Endothelial cell of umbilical vein (primary cell): ENCODE data around the gene TAAR8. TPM values are rescaled to one million over a fixed set of nuclear protein-coding genes. Genes with fewer than 3 reads are reported as not detected.

ENCODE experiments used
- BruUV-seq: library from RNA; stranded (reverse); fragments of 400-500 nt; replicated peaks from 2 replicates; lab custom pipeline; 2021; lab: Mats Ljungman, UMichigan
- CTCF ChIA-PET: fragments of 300-600, 350-600 bp; sonication (Branson Sonifier 250); formaldehyde crosslinking; loops from one replicate; lab custom pipeline; 2021; ENCODE audit warnings: antibody characterized with exemption, inconsistent platforms; lab: Charles Lee
- POLR2A ChIA-PET: fragments of 300-600, 350-600 bp; sonication (Branson Sonifier 250); formaldehyde crosslinking; loops from one replicate; lab custom pipeline; 2021; ENCODE audit warnings: antibody characterized with exemption, inconsistent platforms; lab: Charles Lee
- DNase-seq: peaks from one replicate; pipeline ENCODE4 v3.0.0-alpha.2; 2011; ENCODE audit warnings: low read depth, low spot score
- FAIRE-seq: peaks from 2 replicates; lab custom pipeline; 2011; peaks lifted over from hg19 to GRCh38; lab: Jason Lieb, UNC
- H2AFZ ChIP-seq: 2 replicates; pipeline ENCODE4 v1.6.0; 2012; ENCODE audit warnings: low read depth, low read length, control low read depth, inconsistent platforms
- H3K27ac ChIP-seq: 2 replicates; pipeline ENCODE4 v1.5.1; 2011; ENCODE audit warnings: low read depth, mild to moderate bottlenecking, control low read depth, low read length, moderate library complexity; ENCODE audit not compliant: insufficient read depth
- H3K27me3 ChIP-seq, 2 experiments: 2 replicates each; pipeline versions ENCODE4 v1.6.0 to v1.6.1; 2011; ENCODE audit warnings: low read length in 2 of 2, mixed read lengths in 1 of 2; ENCODE audit not compliant: control insufficient read depth in 2 of 2, insufficient read depth in 2 of 2
- H3K36me3 ChIP-seq, 2 experiments: 2 replicates in 1 of 2; 3 replicates in 1 of 2; pipeline ENCODE4 v1.5.1; 2011; ENCODE audit warnings: low read length in 2 of 2, mild to moderate bottlenecking in 1 of 2, moderate library complexity in 1 of 2; ENCODE audit not compliant: control insufficient read depth in 2 of 2, insufficient read depth in 2 of 2; ENCODE audit errors: extremely low read depth in 1 of 2
- H3K4me1 ChIP-seq: 3 replicates; pipeline ENCODE4 v1.5.1; 2011; ENCODE audit warnings: mild to moderate bottlenecking, low read length; ENCODE audit not compliant: control insufficient read depth, insufficient read depth; ENCODE audit errors: extremely low read depth
- H3K4me2 ChIP-seq: 2 replicates; pipeline ENCODE4 v1.6.1; 2011; ENCODE audit warnings: low read length, control low read depth, mixed read lengths; ENCODE audit not compliant: insufficient read depth
- H3K4me3 ChIP-seq, 3 experiments: fragments of 200-600 bp in 1 of 3; sonication (generic), shearing (Covaris generic) in 1 of 3; replicated peaks in 1 of 3; 2 replicates each; pipeline ENCODE4 v1.5.1; 2011 to 2016; ENCODE audit warnings: control low read depth in 3 of 3, low read length in 3 of 3, mild to moderate bottlenecking in 2 of 3, inconsistent platforms in 1 of 3, low read depth in 1 of 3, moderate library complexity in 1 of 3; ENCODE audit not compliant: insufficient read depth in 1 of 3
- H3K79me2 ChIP-seq: 2 replicates; pipeline ENCODE4 v1.6.0; 2012; ENCODE audit warnings: low read length, inconsistent platforms; ENCODE audit not compliant: control insufficient read depth, insufficient read depth
- H3K9ac ChIP-seq: replicated peaks from 2 replicates; pipeline ENCODE3; 2011; ENCODE audit warnings: low read length, control low read depth; ENCODE audit not compliant: insufficient read depth; ENCODE audit errors: extremely low read depth
- H3K9me1 ChIP-seq: replicated peaks from 3 replicates; pipeline ENCODE4 v1.6.0; 2011; ENCODE audit warnings: mild to moderate bottlenecking, low read length; ENCODE audit not compliant: control insufficient read depth, insufficient read depth; ENCODE audit errors: extremely low read depth
- H3K9me3 ChIP-seq: replicated peaks from 2 replicates; pipeline ENCODE4 v1.5.1; 2012; ENCODE audit warnings: low read length, inconsistent platforms; ENCODE audit not compliant: control insufficient read depth, insufficient read depth
- H4K20me1 ChIP-seq: replicated peaks from 2 replicates; pipeline ENCODE3; 2011; ENCODE audit warnings: mild to moderate bottlenecking, low read length; ENCODE audit not compliant: control insufficient read depth, insufficient read depth; ENCODE audit errors: extremely low read depth
- EZH2 ChIP-seq: IDR thresholded peaks from 2 replicates; pipeline ENCODE4 v1.6.1; 2012; ENCODE audit warnings: borderline replicate concordance, low read depth, mild to moderate bottlenecking, moderate library complexity, low read length, inconsistent platforms; ENCODE audit not compliant: severe bottlenecking
- FOS ChIP-seq: IDR thresholded peaks from 2 replicates; pipeline ENCODE4 v1.6.1; 2011; ENCODE audit warnings: mild to moderate bottlenecking, low read length, moderate library complexity, borderline replicate concordance; ENCODE audit not compliant: insufficient read depth
- GATA2 ChIP-seq: IDR thresholded peaks from 2 replicates; pipeline ENCODE4 v1.7.0; 2011; ENCODE audit warnings: low read depth, mild to moderate bottlenecking, moderate library complexity, mixed read lengths, low read length; ENCODE audit not compliant: insufficient read length, insufficient read depth
- JUN ChIP-seq: IDR thresholded peaks from 2 replicates; pipeline ENCODE4 v1.6.1; 2011; ENCODE audit warnings: borderline replicate concordance, low read depth; ENCODE audit not compliant: insufficient read length, insufficient read depth
- MAX ChIP-seq: IDR thresholded peaks from 2 replicates; pipeline ENCODE4 v1.6.1; 2011; ENCODE audit not compliant: insufficient read depth, insufficient read length
- POLR2A ChIP-seq: IDR thresholded peaks from 2 replicates; pipeline ENCODE4 v1.6.1; 2012; ENCODE audit warnings: low read depth, mild to moderate bottlenecking, control low read depth, low read length
- POLR2AphosphoS5 ChIP-seq: IDR thresholded peaks from 2 replicates; pipeline ENCODE4 v1.6.1; 2012; ENCODE audit warnings: low read depth, mild to moderate bottlenecking, control low read depth, low read length, moderate library complexity; ENCODE audit not compliant: insufficient read depth
- dilution Hi-C: fragments of 300-500 bp; cut with MboI; formaldehyde crosslinking; loops from one replicate; pipeline ENCODE4 v1.15.0; 2019; ENCODE audit warnings: low sequenced_read_pairs; ENCODE audit not compliant: extremely low pct_ligation_motif_present
- intact Hi-C: fragments of 100-400 bp; cut with micrococcal nuclease; formaldehyde crosslinking; loops from one replicate; pipeline ENCODE4 v1.10.0; 2022
- polyA plus RNA-seq, 4 experiments: library from polyadenylated mRNA; depleted of rRNA in 3 of 4; stranded (reverse) in 3 of 4; unstranded in 1 of 4; fragments of >200 nt; gene quantifications; 2 replicates each; pipeline versions ENCODE4 v1.2.1 to v1.2.3, GENCODE V29; 2011 to 2012; ENCODE audit warnings: missing spikeins in 1 of 4
- total RNA-seq: library from RNA; stranded (reverse); gene quantifications from 2 replicates; pipeline ENCODE4 v1.2.3, GENCODE V29; 2021
- TF ChIP-seq, protein P1 (sequence below), 2 donors: IDR thresholded peaks; 1 replicate in 1 of 2; 2 replicates in 1 of 2; pipeline ENCODE4 v1.5.1; 2011; ENCODE audit warnings: low read length in 2 of 2, mild to moderate bottlenecking in 2 of 2, moderate library complexity in 2 of 2, control low read depth in 1 of 2, inconsistent platforms in 1 of 2, low read depth in 1 of 2; ENCODE audit not compliant: insufficient read depth in 1 of 2; ENCODE audit errors: extremely low read depth in 1 of 2

The TAAR8 gene
- total and polyA plus RNA-seq, 2 donors (not counting 3 experiments of a cell fraction or from before 2014, with no cell fraction given): not detected

DNA sequence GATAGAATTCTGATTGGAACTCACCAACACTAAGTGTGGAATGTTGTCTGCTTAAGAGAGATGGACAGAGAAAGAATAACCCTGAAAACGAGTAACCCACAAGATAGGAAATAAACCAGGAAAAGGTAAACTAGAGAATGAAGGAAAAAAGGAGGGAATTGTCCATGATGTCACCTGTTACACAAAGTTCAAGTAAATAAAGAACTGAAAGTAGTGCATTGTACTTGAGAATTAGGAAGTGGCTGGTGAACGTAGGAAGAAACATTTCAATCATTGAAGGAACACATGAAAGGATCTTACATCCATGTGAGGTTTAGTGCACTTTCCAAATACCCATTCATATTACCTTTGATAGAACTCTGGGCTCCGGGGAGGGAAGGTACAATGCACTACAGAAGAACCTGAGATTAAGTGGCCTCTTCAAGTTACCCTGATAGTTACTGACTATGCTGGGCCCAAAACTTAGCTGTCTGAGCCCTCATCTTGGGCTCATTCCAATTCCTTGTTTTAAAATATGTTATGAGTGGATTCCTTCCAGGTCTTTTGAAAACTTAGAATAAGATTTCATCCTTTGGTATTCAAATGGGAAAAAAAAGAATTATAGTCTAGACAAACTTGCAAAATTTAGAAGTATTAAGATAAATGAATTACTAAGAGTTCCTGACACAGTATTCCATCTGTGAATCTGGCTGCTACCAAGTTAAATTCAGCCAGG, 38.5 kb upstream of the TAAR8 start:
- Histone ChIP-seq H3K36me3 (no peaks in the 10 kb centered on the region), H3K27me3 (peaks cover 6 to 26% of the 10 kb centered on the region in 2 experiments), H2AFZ (no peak overlapping the region), H4K20me1 (no peaks in the 10 kb centered on the region), H3K9me3 (no peaks in the 10 kb centered on the region), H3K9ac (no peak overlapping the region), H3K4me3 (no peak overlapping the region), H3K79me2 (peaks cover 36% of the 10 kb centered on the region), H3K4me2 (peak overlapping the region; percentile 100), H3K4me1 (peaks cover 26% of the 10 kb centered on the region), H3K27ac (no peak overlapping the region), H3K9me1 (no peaks in the 10 kb centered on the region)
- no peak for TF ChIP-seq FOS
- TF ChIP-seq, protein P1, sequence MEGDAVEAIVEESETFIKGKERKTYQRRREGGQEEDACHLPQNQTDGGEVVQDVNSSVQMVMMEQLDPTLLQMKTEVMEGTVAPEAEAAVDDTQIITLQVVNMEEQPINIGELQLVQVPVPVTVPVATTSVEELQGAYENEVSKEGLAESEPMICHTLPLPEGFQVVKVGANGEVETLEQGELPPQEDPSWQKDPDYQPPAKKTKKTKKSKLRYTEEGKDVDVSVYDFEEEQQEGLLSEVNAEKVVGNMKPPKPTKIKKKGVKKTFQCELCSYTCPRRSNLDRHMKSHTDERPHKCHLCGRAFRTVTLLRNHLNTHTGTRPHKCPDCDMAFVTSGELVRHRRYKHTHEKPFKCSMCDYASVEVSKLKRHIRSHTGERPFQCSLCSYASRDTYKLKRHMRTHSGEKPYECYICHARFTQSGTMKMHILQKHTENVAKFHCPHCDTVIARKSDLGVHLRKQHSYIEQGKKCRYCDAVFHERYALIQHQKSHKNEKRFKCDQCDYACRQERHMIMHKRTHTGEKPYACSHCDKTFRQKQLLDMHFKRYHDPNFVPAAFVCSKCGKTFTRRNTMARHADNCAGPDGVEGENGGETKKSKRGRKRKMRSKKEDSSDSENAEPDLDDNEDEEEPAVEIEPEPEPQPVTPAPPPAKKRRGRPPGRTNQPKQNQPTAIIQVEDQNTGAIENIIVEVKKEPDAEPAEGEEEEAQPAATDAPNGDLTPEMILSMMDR (IDR thresholded peaks at IDR 0.05; ENCODE audit: extremely low read depth in 1 of 2, insufficient read depth in 1 of 2, low read depth in 1 of 2, low read length in 2 of 2): no peak
- TF ChIP-seq EZH2: no peak
- no peak for TF ChIP-seq POLR2AphosphoS5
- TF ChIP-seq MAX: no peak
- no peak for TF ChIP-seq GATA2
- TF ChIP-seq POLR2A: no peak
- no peak for TF ChIP-seq JUN
- POLR2A ChIA-PET: no interaction called here
- CTCF ChIA-PET: interaction anchor here (1.1 to 1.7 kb wide), 6 partner anchors 11 to 284 kb away, joined by 3 to 19 read pairs (median 5); partner anchors contain the start of gene SLC18B1
- DNase-seq (no peak), FAIRE-seq (no peak)
- dilution Hi-C loops (no loop called here), intact Hi-C loops (loop anchor here (5.0 kb wide), 1 partner anchor 298 kb away; the partner anchor contains the start of gene RPS12)
- no TSS peak for BruUV-seq
